GM20000 (cell line): ENCODE measurements around the gene PLA2G15.

Experiments used
- DNase-seq: peaks from one replicate; pipeline ENCODE4 v3.0.0; 2012; ENCODE audit warnings: low spot score
- TF ChIP-seq, protein P1 (sequence below): IDR thresholded peaks from 2 replicates; pipeline ENCODE4 v1.5.1; 2012; ENCODE audit warnings: mild to moderate bottlenecking, control low read depth; ENCODE audit errors: extremely low read depth, missing control alignments

Gene PLA2G15

DNA sequence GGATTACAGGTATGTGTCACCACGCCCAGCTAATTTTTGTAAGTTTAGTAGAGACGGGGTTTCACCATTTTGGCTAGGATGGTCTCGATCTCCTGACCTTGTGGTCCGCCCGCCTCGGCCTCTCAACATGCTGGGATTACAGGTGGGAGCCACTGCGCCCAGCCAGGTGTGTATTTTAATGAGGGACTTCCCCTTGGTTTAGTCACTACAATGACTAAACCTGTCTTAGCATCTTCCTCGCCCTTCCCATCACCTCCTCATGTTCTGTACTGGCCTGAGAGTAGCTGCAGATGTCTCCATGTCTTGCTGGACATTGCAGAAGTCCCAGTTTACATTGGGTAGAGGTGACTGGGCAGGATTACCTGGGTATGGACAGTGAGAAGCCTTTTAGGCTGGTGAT, 28.7 kb downstream of the PLA2G15 start:
- TF ChIP-seq, protein P1, sequence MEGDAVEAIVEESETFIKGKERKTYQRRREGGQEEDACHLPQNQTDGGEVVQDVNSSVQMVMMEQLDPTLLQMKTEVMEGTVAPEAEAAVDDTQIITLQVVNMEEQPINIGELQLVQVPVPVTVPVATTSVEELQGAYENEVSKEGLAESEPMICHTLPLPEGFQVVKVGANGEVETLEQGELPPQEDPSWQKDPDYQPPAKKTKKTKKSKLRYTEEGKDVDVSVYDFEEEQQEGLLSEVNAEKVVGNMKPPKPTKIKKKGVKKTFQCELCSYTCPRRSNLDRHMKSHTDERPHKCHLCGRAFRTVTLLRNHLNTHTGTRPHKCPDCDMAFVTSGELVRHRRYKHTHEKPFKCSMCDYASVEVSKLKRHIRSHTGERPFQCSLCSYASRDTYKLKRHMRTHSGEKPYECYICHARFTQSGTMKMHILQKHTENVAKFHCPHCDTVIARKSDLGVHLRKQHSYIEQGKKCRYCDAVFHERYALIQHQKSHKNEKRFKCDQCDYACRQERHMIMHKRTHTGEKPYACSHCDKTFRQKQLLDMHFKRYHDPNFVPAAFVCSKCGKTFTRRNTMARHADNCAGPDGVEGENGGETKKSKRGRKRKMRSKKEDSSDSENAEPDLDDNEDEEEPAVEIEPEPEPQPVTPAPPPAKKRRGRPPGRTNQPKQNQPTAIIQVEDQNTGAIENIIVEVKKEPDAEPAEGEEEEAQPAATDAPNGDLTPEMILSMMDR = no peak
- no peak for DNase-seq

DNA sequence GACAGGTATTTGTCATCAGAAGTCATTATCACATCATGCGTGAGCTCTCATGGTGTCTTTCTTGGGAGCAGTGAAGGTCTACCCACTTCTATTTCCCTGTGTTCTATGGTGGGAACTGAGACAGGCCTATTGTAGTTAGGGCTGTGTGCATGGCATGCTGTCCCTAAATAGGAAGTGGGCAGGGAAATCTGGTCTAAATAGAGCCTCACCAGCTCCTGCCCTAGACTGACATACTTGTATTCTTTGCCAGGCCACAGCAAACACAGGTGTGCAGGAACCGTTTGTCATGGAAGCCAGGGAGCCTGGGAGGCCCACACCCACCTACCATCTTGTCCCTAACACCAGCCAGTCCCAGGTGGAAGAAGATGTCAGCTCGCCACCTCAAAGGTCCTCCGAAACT, 29.3 kb downstream of the PLA2G15 start:
- TF ChIP-seq, protein P1 = no peak
- no peak for DNase-seq

DNA sequence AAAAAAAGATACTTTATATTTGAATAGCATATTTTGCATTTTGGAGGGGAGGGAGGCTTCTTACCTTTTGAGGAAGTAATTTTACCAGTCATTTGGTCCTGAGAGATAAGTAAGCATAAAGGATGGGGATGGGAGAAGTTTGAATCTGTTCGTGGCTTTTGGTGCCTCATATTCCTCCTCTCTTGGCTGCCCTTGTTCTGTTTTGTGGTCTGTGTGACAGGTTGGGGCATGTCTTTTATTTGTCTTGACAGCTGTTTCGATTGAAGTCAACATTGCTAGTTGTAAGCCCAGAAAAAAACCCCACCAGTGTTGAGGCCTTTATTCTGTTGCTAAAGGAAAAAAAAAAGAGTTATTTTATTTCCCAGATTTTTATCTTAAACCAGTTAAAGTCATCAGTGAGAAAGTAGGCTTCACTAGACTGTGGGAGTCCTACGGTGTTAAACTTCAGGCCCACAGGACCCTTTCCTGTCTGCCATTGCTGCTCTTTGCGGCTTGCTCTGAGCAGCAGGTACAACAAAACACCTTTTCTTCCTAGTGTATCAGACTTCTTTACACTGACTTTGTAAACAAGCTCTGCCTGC, 30.5 kb downstream of the PLA2G15 start:
- TF ChIP-seq, protein P1 = no peak
- DNase-seq = peak; percentile 78

DNA sequence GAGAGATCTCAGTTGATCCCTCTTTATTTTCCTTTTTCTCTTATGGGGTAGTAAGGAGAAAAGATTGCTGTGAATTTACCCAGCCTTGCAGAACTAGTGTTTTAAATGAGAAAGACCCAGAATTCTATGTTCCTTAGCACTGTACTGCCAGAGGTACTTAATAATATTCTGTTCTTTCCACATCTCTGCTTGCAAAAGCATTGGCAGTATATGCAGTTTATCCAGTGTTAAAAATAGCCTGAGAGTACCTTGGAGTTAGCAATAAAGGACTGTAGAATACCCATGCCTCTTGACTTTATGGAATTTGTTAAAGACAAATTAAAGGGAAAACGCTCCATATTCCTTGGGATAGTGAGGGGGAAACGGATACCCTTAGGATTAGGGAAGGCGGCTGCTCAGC, 31.1 kb downstream of the PLA2G15 start:
- TF ChIP-seq, protein P1 = no peak
- no peak for DNase-seq

DNA sequence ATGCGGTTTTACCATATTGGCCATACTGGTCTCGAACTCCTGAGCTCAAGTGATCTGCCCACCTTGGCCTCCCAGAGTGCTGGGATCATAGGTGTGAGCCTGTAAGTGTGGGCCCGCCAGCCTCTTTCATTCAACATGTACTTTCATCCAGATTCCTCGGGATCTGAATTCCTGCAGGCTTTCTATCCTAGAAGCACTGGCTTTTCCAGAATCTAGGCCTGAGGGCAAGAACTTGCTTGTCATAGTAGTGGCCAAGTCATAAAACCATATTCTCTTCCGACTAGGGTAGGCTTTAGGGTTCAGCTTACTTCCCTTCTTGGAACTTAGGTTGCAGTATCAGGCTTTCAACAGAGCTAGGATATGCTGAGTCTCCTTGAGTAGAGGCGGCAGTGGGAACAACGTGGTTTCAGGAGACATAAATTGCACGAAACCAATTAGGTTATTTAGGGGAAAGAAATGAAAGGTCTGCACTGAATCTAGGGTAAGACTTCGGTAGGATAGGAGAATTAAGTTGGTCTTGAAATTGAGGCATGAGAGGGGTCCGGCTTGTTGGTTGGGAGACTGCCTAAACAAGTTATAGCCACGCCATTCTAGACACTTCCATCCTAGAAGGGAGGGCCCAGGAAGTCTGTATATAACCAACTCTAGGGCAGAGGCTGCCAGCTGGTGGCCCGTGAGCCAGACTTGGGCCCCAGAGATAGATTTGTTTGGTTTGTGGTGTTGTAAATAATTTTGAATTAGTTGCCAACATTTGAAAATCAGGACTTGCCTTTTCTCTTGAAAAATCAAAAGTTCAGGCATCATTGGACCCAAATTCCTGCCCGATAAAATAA, 34.8 kb downstream of the PLA2G15 start:
- TF ChIP-seq, protein P1 = no peak
- DNase-seq = no peak

DNA sequence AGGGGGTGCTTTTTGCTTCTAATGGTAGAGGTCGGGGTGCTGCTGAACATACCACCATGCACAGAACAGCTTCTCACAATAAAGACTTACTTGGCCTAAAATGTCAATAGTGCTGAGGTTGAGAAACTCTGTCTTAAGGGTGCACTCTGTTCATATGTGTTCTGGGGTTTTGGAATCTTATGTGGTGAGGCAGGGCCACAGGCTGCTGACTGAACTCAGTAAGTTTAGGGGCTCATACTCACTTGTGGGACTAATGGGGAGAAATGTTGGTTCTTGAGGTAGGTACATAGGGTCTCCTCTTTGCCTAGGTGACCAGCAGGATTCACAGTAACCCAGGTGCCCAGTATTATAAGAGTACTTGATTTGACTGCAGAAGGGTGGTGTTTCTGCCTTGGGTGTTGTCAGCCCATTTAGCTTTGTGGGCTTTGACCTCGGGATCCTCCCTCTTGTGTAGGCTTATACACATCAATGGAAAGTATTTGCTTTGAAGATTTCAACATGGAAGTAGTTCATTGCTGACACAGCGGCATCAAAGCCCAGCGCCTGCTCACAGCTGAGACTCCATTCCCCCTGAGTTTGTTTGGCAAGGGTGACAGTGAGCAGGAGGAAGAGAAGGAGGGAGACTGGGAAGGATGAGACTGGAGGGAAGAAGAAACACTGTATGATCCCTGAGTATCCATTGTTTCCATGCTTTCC, 36.3 kb downstream of the PLA2G15 start:
- TF ChIP-seq, protein P1 = no peak
- no peak for DNase-seq

DNA sequence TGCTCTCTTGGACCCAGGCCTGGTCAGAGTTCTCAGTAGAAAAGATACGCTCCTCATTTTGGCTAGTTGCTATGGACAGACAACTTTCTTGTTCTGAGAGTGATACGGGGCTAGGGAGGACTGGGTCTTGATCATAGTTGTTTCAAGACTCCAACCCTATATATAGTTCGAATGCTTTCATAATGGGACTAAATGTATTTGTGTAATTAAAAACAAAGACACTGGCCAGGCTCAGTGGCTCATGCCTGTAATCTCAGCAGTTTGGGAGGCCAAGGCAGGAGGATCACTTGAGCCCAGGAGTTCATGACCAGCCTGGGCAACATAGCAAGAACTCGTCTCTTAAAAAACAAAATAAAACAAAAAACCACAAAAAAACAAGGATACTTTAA, 36.9 kb downstream of the PLA2G15 start:
- DNase-seq = no peak
- TF ChIP-seq, protein P1 = no peak
